H1 (cell line): Measurements from ENCODE around the gene RNF43. TPM values are rescaled to one million over a fixed set of nuclear protein-coding genes. Genes with fewer than 3 reads are reported as not detected.

ENCODE experiments used
- CTCF ChIA-PET: fragments of 300-600 bp; sonication (Branson Sonifier 250); formaldehyde crosslinking; loops from one replicate; lab custom pipeline; 2021; ENCODE audit not compliant: partially characterized antibody; lab: Charles Lee
- POLR2A ChIA-PET: fragments of 300-600 bp; sonication (Branson Sonifier 250); formaldehyde crosslinking; loops from one replicate; lab custom pipeline; 2021; ENCODE audit warnings: inconsistent platforms; ENCODE audit not compliant: partially characterized antibody; lab: Charles Lee
- DNase-seq, 2 experiments: peaks; one replicate each; pipeline versions ENCODE4 v3.0.0 to v3.0.0-alpha.2; 2010 to 2022; ENCODE audit warnings: low spot score in 2 of 2, low read depth in 1 of 2, mixed read lengths in 1 of 2
- FAIRE-seq: peaks from 2 replicates; lab custom pipeline; 2011; peaks lifted over from hg19 to GRCh38; lab: Jason Lieb, UNC
- H2AFZ ChIP-seq: 2 replicates; pipeline ENCODE4 v1.8.1; 2012; ENCODE audit warnings: low read length, inconsistent platforms
- H2AK5ac ChIP-seq: 2 replicates; pipeline ENCODE4 v1.6.1; 2013; ENCODE audit warnings: low read depth, low read length
- H2BK120ac ChIP-seq: replicated peaks from 2 replicates; pipeline ENCODE3; 2013; ENCODE audit warnings: low read depth, low read length, inconsistent platforms
- H2BK12ac ChIP-seq: 2 replicates; pipeline ENCODE4 v1.6.1; 2013; ENCODE audit warnings: low read depth, low read length
- H2BK15ac ChIP-seq: 2 replicates; pipeline ENCODE4 v1.6.1; 2013; ENCODE audit warnings: low read length
- H2BK20ac ChIP-seq: 2 replicates; pipeline ENCODE4 v1.6.1; 2013; ENCODE audit warnings: low read length
- H2BK5ac ChIP-seq: 2 replicates; pipeline ENCODE4 v1.6.1; 2013; ENCODE audit warnings: low read depth, low read length
- H3K14ac ChIP-seq: 2 replicates; pipeline ENCODE4 v1.6.1; 2013; ENCODE audit warnings: inconsistent platforms; ENCODE audit not compliant: insufficient read length
- H3K18ac ChIP-seq: 2 replicates; pipeline ENCODE4 v1.6.1; 2013; ENCODE audit warnings: low read length; ENCODE audit errors: extremely low read depth
- H3K23ac ChIP-seq: 2 replicates; pipeline ENCODE4 v1.6.1; 2013; ENCODE audit warnings: inconsistent platforms; ENCODE audit not compliant: insufficient read length
- H3K23me2 ChIP-seq: 2 replicates; pipeline ENCODE4 v1.6.1; 2013; ENCODE audit warnings: low read depth, low read length
- H3K27ac ChIP-seq: 2 replicates; pipeline ENCODE4 v1.6.1; 2011; ENCODE audit warnings: low read depth, low read length, inconsistent platforms
- H3K27me3 ChIP-seq, 4 experiments: replicated peaks in 1 of 4; 1 replicate in 1 of 4; 2 replicates in 3 of 4; pipeline versions ENCODE4 v1.6.1 to v1.8.1; 2011 to 2013; ENCODE audit warnings: low read length in 3 of 4, mild to moderate bottlenecking in 3 of 4, inconsistent platforms in 2 of 4, mixed read lengths in 2 of 4, moderate library complexity in 1 of 4; ENCODE audit not compliant: control insufficient read depth in 3 of 4, insufficient read depth in 3 of 4; ENCODE audit errors: extremely low read depth in 1 of 4
- H3K36me3 ChIP-seq, 4 experiments: 2 replicates each; pipeline versions ENCODE4 v1.6.1 to v1.8.1; 2011 to 2013; ENCODE audit warnings: mild to moderate bottlenecking in 4 of 4, low read length in 3 of 4, moderate library complexity in 2 of 4, control low read depth in 1 of 4, inconsistent platforms in 1 of 4; ENCODE audit not compliant: insufficient read depth in 4 of 4, control insufficient read depth in 2 of 4
- H3K4ac ChIP-seq: replicated peaks from 2 replicates; pipeline ENCODE3; 2013; ENCODE audit warnings: low read length, low read depth, mixed read lengths, inconsistent platforms; ENCODE audit not compliant: insufficient read length
- H3K4me1 ChIP-seq, 4 experiments: replicated peaks in 1 of 4; 1 replicate in 1 of 4; 2 replicates in 3 of 4; pipeline versions ENCODE4 v1.6.1 to v1.8.1; 2011 to 2013; ENCODE audit warnings: low read length in 3 of 4, inconsistent platforms in 2 of 4, mixed read lengths in 1 of 4; ENCODE audit not compliant: insufficient read depth in 4 of 4, control insufficient read depth in 3 of 4
- H3K4me2 ChIP-seq, 2 experiments: 2 replicates each; pipeline versions ENCODE4 v1.6.1 to v1.8.1; 2011 to 2013; ENCODE audit warnings: low read depth in 2 of 2, low read length in 2 of 2, control low read depth in 1 of 2, inconsistent platforms in 1 of 2, mild to moderate bottlenecking in 1 of 2; ENCODE audit not compliant: insufficient read depth in 1 of 2
- H3K4me3 ChIP-seq, 4 experiments: fragments of 200-600, 300-600 bp in 1 of 4; sonication (generic), shearing (Covaris generic), sonication (Bioruptor Twin) in 1 of 4; 2 replicates each; pipeline versions ENCODE4 v1.5.1 to v1.8.1; 2011 to 2016; ENCODE audit warnings: low read length in 4 of 4, low read depth in 3 of 4, control low read depth in 2 of 4, inconsistent platforms in 2 of 4, mild to moderate bottlenecking in 2 of 4, mixed read lengths in 1 of 4, moderate library complexity in 1 of 4; ENCODE audit not compliant: insufficient read depth in 2 of 4; ENCODE audit errors: extremely low read depth in 1 of 4
- H3K56ac ChIP-seq: replicated peaks from 2 replicates; pipeline ENCODE3; 2013; ENCODE audit warnings: low read depth, mild to moderate bottlenecking, mixed read lengths, low read length, inconsistent platforms; ENCODE audit not compliant: insufficient read length
- H3K79me1 ChIP-seq: 2 replicates; pipeline ENCODE4 v1.6.1; 2013; ENCODE audit warnings: low read depth, low read length, control low read depth
- H3K79me2 ChIP-seq, 2 experiments: 2 replicates each; pipeline versions ENCODE4 v1.6.1 to v1.8.1; 2012 to 2013; ENCODE audit warnings: low read length in 2 of 2, mild to moderate bottlenecking in 2 of 2, inconsistent platforms in 1 of 2; ENCODE audit not compliant: insufficient read depth in 2 of 2, control insufficient read depth in 1 of 2
- H3K9ac ChIP-seq, 4 experiments: replicated peaks in 1 of 4; 1 replicate in 1 of 4; 2 replicates in 3 of 4; pipeline versions ENCODE4 v1.6.1 to v1.8.1; 2011 to 2013; ENCODE audit warnings: low read depth in 3 of 4, low read length in 3 of 4, control low read depth in 2 of 4, mild to moderate bottlenecking in 2 of 4, moderate library complexity in 2 of 4, inconsistent platforms in 1 of 4; ENCODE audit errors: extremely low read depth in 1 of 4
- H3K9me3 ChIP-seq, 2 experiments: 2 replicates each; pipeline versions ENCODE4 v1.6.1 to v1.8.1; 2012 to 2013; ENCODE audit warnings: mild to moderate bottlenecking in 2 of 2, moderate library complexity in 2 of 2, control low read depth in 1 of 2, inconsistent platforms in 1 of 2, low read depth in 1 of 2, low read length in 1 of 2, mixed read lengths in 1 of 2; ENCODE audit not compliant: insufficient read depth in 2 of 2
- H4K20me1 ChIP-seq, 2 experiments: replicated peaks in 1 of 2; 2 replicates each; pipeline versions ENCODE3 to v1.8.1; 2011 to 2013; ENCODE audit warnings: inconsistent platforms in 2 of 2, low read length in 2 of 2, mild to moderate bottlenecking in 1 of 2; ENCODE audit not compliant: insufficient read depth in 2 of 2, control insufficient read depth in 1 of 2
- H4K5ac ChIP-seq: 2 replicates; pipeline ENCODE4 v1.6.1; 2013; ENCODE audit warnings: low read length, low read depth, mixed read lengths, inconsistent platforms; ENCODE audit not compliant: insufficient read length
- H4K8ac ChIP-seq: 2 replicates; pipeline ENCODE4 v1.8.0; 2013; ENCODE audit warnings: mild to moderate bottlenecking, moderate library complexity, low read length, inconsistent platforms; ENCODE audit not compliant: insufficient read depth; ENCODE audit errors: extremely low read depth
- H4K91ac ChIP-seq: replicated peaks from 2 replicates; pipeline ENCODE3; 2013; ENCODE audit warnings: low read length, mixed read lengths, inconsistent platforms; ENCODE audit not compliant: insufficient read length
- ATF3 ChIP-seq: IDR thresholded peaks from 2 replicates; pipeline ENCODE4 v1.6.1; 2011; ENCODE audit warnings: low read depth, mild to moderate bottlenecking, low read length; ENCODE audit not compliant: insufficient read depth
- CEBPB ChIP-seq: IDR thresholded peaks from 2 replicates; pipeline ENCODE4 v1.6.1; 2012; ENCODE audit warnings: low read depth, low read length
- CHD2 ChIP-seq: IDR thresholded peaks from 2 replicates; pipeline ENCODE4 v1.6.1; 2012; ENCODE audit warnings: low read length, improper control_type of control experiment
- KDM1A ChIP-seq: fragments of 200-600, 300-600 bp; sonication (generic); IDR thresholded peaks from 2 replicates; pipeline ENCODE4 v1.7.1; 2016; ENCODE audit warnings: mild to moderate bottlenecking, low read length, borderline replicate concordance
- KDM5A ChIP-seq: fragments of 200-600 bp; IDR thresholded peaks from 2 replicates; pipeline ENCODE4 v1.7.1; 2012; ENCODE audit warnings: mild to moderate bottlenecking, low read length, inconsistent platforms, mixed read lengths
- NANOG ChIP-seq: IDR thresholded peaks from 2 replicates; pipeline ENCODE4 v1.6.1; 2011; ENCODE audit warnings: low read length, low read depth, mild to moderate bottlenecking, inconsistent platforms; ENCODE audit not compliant: insufficient read depth, poor library complexity, severe bottlenecking
- NRF1 ChIP-seq: IDR thresholded peaks from 2 replicates; pipeline ENCODE4 v1.6.1; 2011; ENCODE audit warnings: mild to moderate bottlenecking, low read depth, low read length, improper control_type of control experiment
- POU5F1 ChIP-seq: IDR thresholded peaks from 2 replicates; pipeline ENCODE4 v1.6.1; 2011; ENCODE audit warnings: low read depth, mild to moderate bottlenecking, low read length, moderate library complexity
- RXRA ChIP-seq: IDR thresholded peaks from 2 replicates; pipeline ENCODE4 v1.6.1; 2011; ENCODE audit warnings: low read depth, mild to moderate bottlenecking, low read length, moderate library complexity; ENCODE audit not compliant: insufficient read depth
- SAP30 ChIP-seq: fragments of 300-600 bp; sonication (generic); IDR thresholded peaks from 2 replicates; pipeline ENCODE4 v1.7.1; 2012; ENCODE audit warnings: low read length, moderate library complexity, mild to moderate bottlenecking, inconsistent platforms; ENCODE audit not compliant: insufficient read depth, insufficient replicate concordance
- SIRT6 ChIP-seq: IDR thresholded peaks from one replicate; pipeline ENCODE4 v1.7.1; 2012; ENCODE audit warnings: low read length, inconsistent platforms
- TBP ChIP-seq: IDR thresholded peaks from 2 replicates; pipeline ENCODE4 v1.6.1; 2011; ENCODE audit warnings: low read depth, low read length, improper control_type of control experiment
- TEAD4 ChIP-seq: IDR thresholded peaks from 2 replicates; pipeline ENCODE4 v1.6.1; 2012; ENCODE audit warnings: low read depth, low read length, inconsistent platforms, mixed read lengths
- ZNF274 ChIP-seq: IDR thresholded peaks from 2 replicates; pipeline ENCODE4 v1.7.0; 2012; ENCODE audit warnings: low read length, borderline replicate concordance; ENCODE audit errors: extremely low read depth
- WGBS, 2 experiments: shearing (Covaris generic) in 1 of 2; methylation state at CpG; one replicate each; pipeline versions ENCODE4 v1.1.6 to v1.1.7; 2013 to 2015; ENCODE audit warnings: low lambda C conversion rate in 2 of 2, mixed read lengths in 2 of 2, inconsistent platforms in 1 of 2, low coverage in 1 of 2, missing lambda C conversion rate in 1 of 2; ENCODE audit not compliant: insufficient replicate concordance in 2 of 2, insufficient coverage in 1 of 2, insufficient read length in 1 of 2; ENCODE audit errors: extremely low coverage in 1 of 2, missing lambda C conversion rate in 1 of 2; 5-methylcytosine and 5-hydroxymethylcytosine counted together
- polyA plus RNA-seq, 7 experiments: library from polyadenylated mRNA; depleted of rRNA in 3 of 7; stranded (reverse) in 5 of 7; unstranded in 2 of 7; fragments of >200 nt in 5 of 7; fragments of 200-250 nt in 2 of 7; gene quantifications; 1 replicate in 5 of 7; 2 replicates in 1 of 7; 4 replicates in 1 of 7; pipeline versions ENCODE4 v1.2.1 to v1.2.3, GENCODE V29; 2011 to 2013; ENCODE audit warnings: missing spikeins in 2 of 7, mixed read lengths in 2 of 7
- total RNA-seq: library from RNA; stranded (reverse); fragmentation: NEBNext Ultra II Directional; extraction: Animal tissue kit (Norgen Biotek cat#: 25700); gene quantifications from 2 replicates; pipeline ENCODE4 v1.2.1, GENCODE V29; 2021

RNF43 gene
- total and polyA plus RNA-seq, 2 of the 8 experiments (the other 6 are each of a cell fraction or from before 2014, with no cell fraction given): 0.89 to 1.5 TPM

GRCh38 chr17:58416396-58416795 is 938 bp downstream of the RNF43 start:
- Histone ChIP-seq H4K8ac (no peak overlapping the region), H3K4me3 (peak overlapping the region in 3 of 4 experiments; percentile 42 to 70 (median 43); a peak in 6 of 8 replicates), H4K91ac (no peak overlapping the region), H3K14ac (no peak overlapping the region), H4K5ac (no peak overlapping the region), H3K79me2 (no peaks in the 10 kb centered on the region), H3K9ac (no peak overlapping the region), H2BK5ac (no peak overlapping the region), H2BK12ac (no peak overlapping the region), H3K27ac (no peak overlapping the region), H3K56ac (no peak overlapping the region), H3K18ac (no peak overlapping the region), H3K23me2 (no peaks in the 10 kb centered on the region; the same call in 1 of the 2 replicates), H2AFZ (no peak overlapping the region), H3K4ac (no peak overlapping the region), H3K4me2 (peak overlapping the region; percentile 64 to 74), H2AK5ac (no peak overlapping the region), H2BK15ac (no peak overlapping the region), H3K36me3 (no peaks in the 10 kb centered on the region), H4K20me1 (no peaks in the 10 kb centered on the region), H3K9me3 (no peaks in the 10 kb centered on the region), H3K4me1 (no peaks in the 10 kb centered on the region; a peak in 1 of 7 replicates), H2BK120ac (no peak overlapping the region), H3K79me1 (no peaks in the 10 kb centered on the region), H3K23ac (no peak overlapping the region), H3K27me3 (no peaks in the 10 kb centered on the region), H2BK20ac (no peak overlapping the region)
- ChIA-PET POLR2A (interaction anchor here (1.2 to 2.5 kb wide), 8 partner anchors 8 to 132 kb away, joined by 3 to 14 read pairs (median 4); partner anchors contain the start of gene SUPT4H1), CTCF (interaction anchor here (0.5 to 3.4 kb wide), 13 partner anchors 10 to 130 kb away, joined by 3 to 19 read pairs (median 9); partner anchors contain the start of gene SUPT4H1)
- FAIRE-seq (no peak), DNase-seq (no peak)
- WGBS, 2 experiments: 78% methylated on average over 4 of the region's 4 CpGs; no CpG with 5 or more reads in 1 of the 2 experiments
- no peak for TF ChIP-seq RXRA
- TF ChIP-seq KDM5A: no peak
- TF ChIP-seq ATF3: no peak
- TF ChIP-seq SAP30: no peak
- TF ChIP-seq NRF1: no peak
- TF ChIP-seq SIRT6: no peak
- no peak for TF ChIP-seq TEAD4
- TF ChIP-seq TBP: no peak
- no peak for TF ChIP-seq POU5F1
- no peak for TF ChIP-seq KDM1A
- TF ChIP-seq ZNF274: no peak
- no peak for TF ChIP-seq CHD2
- TF ChIP-seq CEBPB: no peak
- TF ChIP-seq NANOG: no peak
